Mucosa of rectum (tissue), 2 donors: Measurements from ENCODE around the gene BIRC6.

Experiments
- H3K27ac ChIP-seq, 2 donors: one replicate each; pipeline ENCODE4 v1.7.0; 2013; ENCODE audit warnings: inconsistent platforms in 2 of 2, low read depth in 2 of 2, low read length in 2 of 2
- H3K27me3 ChIP-seq, 2 donors: one replicate each; pipeline ENCODE4 v1.7.0; 2013; ENCODE audit warnings: low read length in 2 of 2; ENCODE audit not compliant: control insufficient read depth in 2 of 2, insufficient read depth in 2 of 2
- H3K36me3 ChIP-seq, 2 donors: one replicate each; pipeline ENCODE4 v1.7.0; 2013; ENCODE audit warnings: low read length in 2 of 2; ENCODE audit not compliant: control insufficient read depth in 2 of 2, insufficient read depth in 2 of 2
- H3K4me1 ChIP-seq, 2 donors: one replicate each; pipeline ENCODE4 v1.7.0; 2013; ENCODE audit warnings: low read length in 2 of 2, mild to moderate bottlenecking in 1 of 2; ENCODE audit not compliant: control insufficient read depth in 2 of 2, insufficient read depth in 2 of 2
- H3K4me3 ChIP-seq, 2 donors: one replicate each; pipeline ENCODE4 v1.7.0; 2013; ENCODE audit warnings: low read length in 2 of 2
- H3K9ac ChIP-seq, 2 donors: one replicate each; pipeline ENCODE4 v1.7.0; 2013; ENCODE audit warnings: low read length in 2 of 2, low read depth in 1 of 2, mild to moderate bottlenecking in 1 of 2
- H3K9me3 ChIP-seq, 2 donors: one replicate each; pipeline ENCODE4 v1.7.0; 2013; ENCODE audit warnings: low read length in 2 of 2; ENCODE audit not compliant: control insufficient read depth in 2 of 2
- donor health status: healthy.
- donor health status: Normal muscosa, but diverticular disease.

Gene BIRC6

DNA sequence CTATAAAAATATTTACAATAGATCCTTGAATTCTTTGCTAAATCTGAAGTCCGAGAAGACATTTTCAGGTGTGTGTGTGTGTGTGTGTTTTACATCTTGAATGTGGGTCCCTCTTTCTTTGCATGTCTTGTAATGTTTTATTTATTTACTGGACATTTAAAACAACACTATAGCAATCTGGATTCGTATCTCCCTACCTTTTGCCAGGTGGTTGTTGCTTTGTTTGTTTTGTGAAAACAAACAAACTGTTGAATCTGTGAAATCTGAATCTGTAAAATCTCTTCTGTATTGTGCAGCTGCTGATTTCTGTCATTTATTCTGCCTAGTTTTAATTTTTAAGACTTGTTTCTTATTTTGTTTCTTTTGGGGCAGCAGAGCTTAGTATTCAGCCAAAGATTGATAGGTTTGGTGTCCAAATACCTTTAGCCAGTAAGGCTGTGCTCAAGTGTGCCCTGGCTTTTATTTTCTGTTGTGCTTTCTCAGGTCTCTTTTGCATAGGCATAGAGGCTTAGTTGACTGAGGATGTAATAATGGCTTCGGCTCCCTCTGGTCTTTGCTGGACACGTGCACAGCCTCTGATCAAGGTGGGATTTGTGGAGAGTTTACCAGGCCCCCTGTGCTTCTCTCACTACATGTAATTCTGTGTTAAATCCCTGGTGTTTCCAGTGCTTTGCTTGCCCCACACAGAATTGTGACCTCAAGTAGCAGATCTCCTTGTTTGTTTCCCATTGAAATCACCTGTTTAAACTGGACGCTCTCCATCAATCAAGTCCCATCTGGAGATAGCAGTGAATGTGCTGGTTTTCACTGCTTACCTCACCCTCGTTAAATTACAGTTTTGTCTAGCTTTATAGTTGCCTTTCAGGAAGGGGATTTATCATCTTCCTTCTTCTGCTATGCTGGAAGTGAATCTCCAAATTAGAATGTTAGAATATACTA lies 71.1 kb downstream of the BIRC6 start:
- H3K27me3 ChIP-seq, result no peaks in the 10 kb centered on the region
- H3K27ac ChIP-seq, result no peak overlapping the region
- H3K9me3 ChIP-seq, result no peaks in the 10 kb centered on the region
- H3K36me3 ChIP-seq, result peaks cover 10 to 20% of the 10 kb centered on the region in 2 donors
- no peak overlapping the region for H3K4me3 ChIP-seq
- H3K4me1 ChIP-seq, result peaks cover 0 to 2% of the 10 kb centered on the region in 2 donors
- no peak overlapping the region for H3K9ac ChIP-seq

DNA sequence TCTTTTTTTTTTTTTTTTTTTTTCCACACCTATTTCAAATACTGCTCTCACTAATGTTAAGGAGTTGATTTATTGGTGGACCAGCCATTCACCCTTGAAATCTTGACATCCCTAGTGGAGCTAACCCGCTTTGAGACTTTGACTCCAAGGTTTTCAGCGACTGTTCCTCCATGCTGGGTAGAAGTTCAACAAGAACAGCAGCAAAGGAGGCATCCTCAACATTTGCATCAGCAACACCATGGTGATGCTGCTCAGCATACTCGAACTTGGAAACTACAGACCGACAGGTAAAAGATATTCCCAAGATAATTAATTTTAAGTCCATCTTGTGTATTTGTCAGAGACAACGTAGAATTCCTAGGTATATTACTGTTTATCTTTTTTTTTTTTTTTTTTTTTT lies 74.0 kb downstream of the BIRC6 start:
- peaks cover 0 to under 1% of the 10 kb centered on the region in 2 donors for H3K4me1 ChIP-seq
- H3K9ac ChIP-seq, result no peak overlapping the region
- H3K4me3 ChIP-seq, result no peak overlapping the region
- no peak overlapping the region for H3K27ac ChIP-seq
- peaks cover 16 to 33% of the 10 kb centered on the region in 2 donors for H3K36me3 ChIP-seq
- H3K9me3 ChIP-seq, result no peaks in the 10 kb centered on the region
- no peaks in the 10 kb centered on the region for H3K27me3 ChIP-seq

DNA sequence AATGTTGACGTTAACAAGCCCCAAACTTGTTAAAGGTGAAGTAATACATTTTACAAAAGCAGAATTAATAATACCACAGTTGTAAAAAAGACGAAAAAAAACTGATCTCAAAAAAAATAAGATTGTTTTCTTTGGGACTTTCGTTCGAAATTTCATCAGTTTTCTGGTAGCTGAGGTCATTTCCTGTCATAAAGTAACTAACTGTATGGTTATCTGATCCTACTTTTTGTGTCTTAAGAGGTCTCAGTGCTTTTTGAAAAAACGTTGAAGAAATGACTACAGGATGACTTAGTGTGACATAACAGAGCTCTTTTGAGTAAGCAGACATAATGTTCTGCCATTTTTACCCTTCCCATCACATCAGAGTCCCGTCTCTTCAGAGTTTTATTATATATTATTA lies 79.3 kb downstream of the BIRC6 start:
- H3K36me3 ChIP-seq, result peaks cover 33 to 61% of the 10 kb centered on the region in 2 donors
- no peak overlapping the region for H3K4me3 ChIP-seq
- no peaks in the 10 kb centered on the region for H3K9me3 ChIP-seq
- H3K4me1 ChIP-seq, result no peaks in the 10 kb centered on the region
- H3K27ac ChIP-seq, result no peak overlapping the region
- H3K27me3 ChIP-seq, result no peaks in the 10 kb centered on the region
- no peak overlapping the region for H3K9ac ChIP-seq

DNA sequence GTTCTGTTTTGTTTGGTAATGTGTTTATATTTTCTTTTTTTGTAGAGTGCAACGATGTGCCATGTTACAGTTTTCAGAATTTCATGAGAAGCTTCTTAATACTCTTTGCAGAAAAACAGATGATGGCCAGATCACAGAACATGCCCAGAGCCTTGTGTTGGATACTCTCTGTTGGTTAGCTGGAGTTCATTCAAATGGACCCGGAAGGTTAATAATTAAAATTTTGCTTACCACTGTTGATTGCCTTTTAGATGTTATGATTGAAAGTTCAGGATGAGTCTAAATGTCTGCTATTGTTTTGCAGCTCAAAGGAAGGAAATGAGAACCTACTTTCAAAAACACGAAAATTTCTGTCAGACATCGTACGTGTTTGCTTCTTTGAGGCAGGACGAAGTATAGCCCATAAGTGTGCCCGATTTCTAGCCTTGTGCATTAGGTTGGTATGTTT lies 85.2 kb downstream of the BIRC6 start:
- Histone ChIP-seq H3K27me3 (no peaks in the 10 kb centered on the region), H3K4me1 (no peaks in the 10 kb centered on the region), H3K36me3 (peaks cover 61 to 71% of the 10 kb centered on the region in 2 donors), H3K9me3 (no peaks in the 10 kb centered on the region), H3K9ac (no peak overlapping the region), H3K4me3 (no peak overlapping the region), H3K27ac (no peak overlapping the region)

DNA sequence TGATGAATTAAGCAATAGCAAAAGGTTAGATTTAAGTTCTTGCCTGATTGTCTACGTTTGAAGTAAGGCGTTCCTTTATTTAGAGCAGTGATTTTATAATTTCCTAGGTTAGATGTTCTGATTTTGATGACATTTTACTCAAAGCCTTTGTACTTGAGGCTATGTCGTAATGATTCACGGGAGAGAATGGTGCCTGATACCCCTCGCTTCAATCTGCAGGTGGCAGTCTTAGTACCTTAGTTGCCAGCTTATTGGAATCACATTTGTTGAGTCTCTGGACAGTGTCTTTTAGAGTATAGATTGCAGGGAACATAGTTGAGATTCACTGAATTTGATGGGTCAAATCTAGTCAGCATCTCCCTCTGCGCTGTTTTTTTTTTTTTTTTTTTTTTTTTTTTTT lies 89.5 kb downstream of the BIRC6 start:
- Histone ChIP-seq H3K27ac (no peak overlapping the region), H3K9me3 (no peaks in the 10 kb centered on the region), H3K27me3 (no peaks in the 10 kb centered on the region), H3K4me1 (no peaks in the 10 kb centered on the region), H3K4me3 (no peak overlapping the region), H3K9ac (no peak overlapping the region), H3K36me3 (peaks cover 54 to 57% of the 10 kb centered on the region in 2 donors)

DNA sequence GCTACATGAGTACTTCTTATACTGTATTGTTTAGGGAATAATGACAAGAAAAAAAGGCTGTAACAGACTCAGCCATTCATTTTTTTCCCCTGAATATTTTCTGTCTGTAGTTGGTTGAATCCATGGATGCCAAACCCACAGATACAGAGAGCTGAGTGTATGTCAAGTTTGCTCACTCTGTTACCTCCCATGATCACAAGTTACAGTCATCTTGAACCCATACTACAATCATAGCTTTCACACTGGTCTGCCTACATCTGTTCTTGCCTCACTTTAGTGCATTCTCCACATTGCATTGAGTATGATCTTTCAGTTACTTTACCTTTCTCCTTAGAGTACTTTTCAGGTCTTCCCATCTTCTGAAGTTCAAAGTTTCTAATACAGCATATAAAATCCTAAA lies 94.0 kb downstream of the BIRC6 start:
- Histone ChIP-seq H3K27me3 (no peaks in the 10 kb centered on the region), H3K9me3 (no peaks in the 10 kb centered on the region)

DNA sequence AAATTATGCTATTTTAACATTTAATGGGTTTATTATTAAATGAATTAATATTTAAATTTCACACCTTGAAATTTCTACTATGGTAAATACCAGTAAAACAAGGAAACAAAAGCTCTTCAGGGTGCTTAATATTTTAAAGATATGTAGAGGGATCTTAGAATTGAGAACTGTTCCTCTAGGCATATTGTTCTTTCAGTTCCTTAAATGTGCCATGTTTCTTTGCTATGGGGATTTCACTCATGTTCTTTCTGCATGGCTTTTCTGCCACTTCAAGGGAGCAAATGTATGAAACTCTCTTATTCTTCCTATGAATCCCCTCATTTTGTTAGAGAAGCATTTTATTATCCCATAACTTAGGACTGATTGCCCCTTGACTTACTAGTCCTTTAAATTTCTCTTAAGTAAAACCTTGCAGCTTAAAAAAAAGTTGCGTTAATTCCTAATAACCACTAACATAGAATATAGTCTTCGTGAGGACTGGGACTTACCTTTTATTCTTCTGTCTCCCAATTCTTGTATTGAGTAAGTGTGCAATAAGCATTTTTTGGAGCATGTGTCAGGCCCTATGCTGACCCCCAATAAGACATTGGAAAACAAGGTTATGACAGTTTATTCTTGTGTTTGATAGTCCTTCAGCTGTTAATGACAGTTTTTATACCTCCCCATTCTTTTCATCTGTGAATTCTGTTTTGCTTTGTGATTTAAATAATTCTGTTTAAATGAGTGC lies 95.7 kb downstream of the BIRC6 start:
- no peaks in the 10 kb centered on the region for H3K9me3 ChIP-seq
- H3K4me3 ChIP-seq, result no peak overlapping the region
- no peaks in the 10 kb centered on the region for H3K27me3 ChIP-seq
- no peaks in the 10 kb centered on the region for H3K4me1 ChIP-seq
- H3K9ac ChIP-seq, result no peak overlapping the region
- H3K27ac ChIP-seq, result no peak overlapping the region
- H3K36me3 ChIP-seq, result peaks cover 23 to 28% of the 10 kb centered on the region in 2 donors

More for the DNA sequence above, 94.0 kb downstream of the BIRC6 start:
- Histone ChIP-seq H3K4me1 (no peaks in the 10 kb centered on the region), H3K27ac (no peak overlapping the region), H3K9ac (no peak overlapping the region), H3K36me3 (peaks cover 24 to 32% of the 10 kb centered on the region in 2 donors), H3K4me3 (no peak overlapping the region)

DNA sequence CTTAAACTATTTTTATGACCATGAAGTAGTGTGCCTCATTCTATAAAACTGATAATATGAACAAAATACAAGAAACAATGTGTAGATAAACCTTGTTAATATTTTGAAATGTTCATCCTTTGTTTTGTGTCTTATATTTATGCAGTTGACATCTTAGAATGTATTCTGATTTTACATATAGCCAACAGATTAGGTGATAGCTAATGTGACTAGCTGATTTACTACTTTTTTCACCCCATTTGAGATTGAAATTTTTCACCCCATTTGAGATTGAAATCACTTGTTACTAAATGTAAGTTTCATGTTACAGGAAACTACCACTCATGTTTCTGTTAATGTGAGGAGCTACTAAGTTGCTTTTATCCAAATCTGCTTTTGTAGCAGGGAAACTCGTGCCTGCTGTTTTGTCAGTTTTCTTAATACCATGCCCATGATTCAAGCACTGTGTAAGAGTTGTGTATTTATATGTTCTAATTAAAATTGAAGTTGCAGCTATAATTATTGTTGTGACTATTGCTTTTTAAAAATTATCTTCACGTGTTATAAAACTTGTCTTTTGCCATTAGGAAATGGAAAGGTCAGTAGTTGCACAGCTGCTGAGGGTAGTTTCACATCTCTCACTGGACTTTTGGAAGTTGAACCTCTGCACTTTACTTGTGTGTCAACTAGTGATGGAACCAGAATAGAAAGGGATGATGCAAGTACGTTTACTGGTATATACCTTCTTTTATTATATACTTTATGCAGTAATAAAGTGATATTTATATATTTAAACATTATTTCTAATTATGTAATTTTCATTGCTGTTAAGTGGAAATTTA lies 96.6 kb downstream of the BIRC6 start:
- H3K36me3 ChIP-seq, result peaks cover 23 to 28% of the 10 kb centered on the region in 2 donors
- no peaks in the 10 kb centered on the region for H3K9me3 ChIP-seq
- no peaks in the 10 kb centered on the region for H3K27me3 ChIP-seq
- H3K9ac ChIP-seq, result no peak overlapping the region
- H3K4me1 ChIP-seq, result no peaks in the 10 kb centered on the region
- H3K4me3 ChIP-seq, result no peak overlapping the region
- no peak overlapping the region for H3K27ac ChIP-seq

DNA sequence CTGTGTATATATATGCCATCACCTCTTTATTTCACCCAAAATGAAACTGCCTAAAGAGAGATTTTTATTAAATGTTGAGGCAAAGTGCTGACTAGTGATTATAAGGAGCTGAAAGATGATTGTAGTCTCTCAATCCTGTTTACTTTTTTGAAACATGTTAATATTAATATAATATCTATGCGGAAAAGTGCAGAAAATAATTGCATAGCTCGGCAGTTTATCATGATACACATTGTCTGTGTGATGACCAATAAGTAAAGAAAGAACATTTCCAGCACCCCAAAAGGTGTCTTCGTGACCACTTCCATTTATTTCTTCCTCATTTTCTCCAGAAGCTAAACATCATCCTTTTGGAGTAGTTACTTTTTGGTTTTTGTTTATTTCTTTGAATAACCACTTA lies 99.0 kb downstream of the BIRC6 start:
- H3K9me3 ChIP-seq, result no peaks in the 10 kb centered on the region
- peaks cover 16 to 21% of the 10 kb centered on the region in 2 donors for H3K36me3 ChIP-seq
- no peaks in the 10 kb centered on the region for H3K27me3 ChIP-seq
- no peak overlapping the region for H3K27ac ChIP-seq
- no peak overlapping the region for H3K9ac ChIP-seq
- no peak overlapping the region for H3K4me3 ChIP-seq
- no peaks in the 10 kb centered on the region for H3K4me1 ChIP-seq
